Ascending aorta (tissue), 2 donors: ENCODE measurements around the gene PDE4B. TPM values are rescaled to one million over a fixed set of nuclear protein-coding genes. Genes with fewer than 3 reads are reported as not detected.
"Not testable (repeated sequence)": the region's sequence is repeated elsewhere in the genome, so short reads cannot be mapped to it uniquely, and the experiment has no call there.

Experiments used
- DNase-seq, 2 donors: peaks; one replicate each; pipeline ENCODE4 v3.0.0-alpha.2; 2019; ENCODE audit warnings: low spot score in 2 of 2
- H3K27ac ChIP-seq, 2 donors: fragments of 200-600 bp; sonication (generic); one replicate each; pipeline ENCODE4 v1.5.1; 2016 to 2017; ENCODE audit warnings: mild to moderate bottlenecking in 1 of 2
- H3K27me3 ChIP-seq: fragments of 200-600 bp; sonication (generic); one replicate; pipeline ENCODE4 v1.5.1; 2017
- H3K36me3 ChIP-seq, 2 donors: fragments of 200-600 bp; sonication (generic); one replicate each; pipeline ENCODE4 v1.5.1; 2016
- H3K4me1 ChIP-seq, 2 donors: fragments of 200-600 bp; sonication (generic); one replicate each; pipeline ENCODE4 v1.5.1; 2016 to 2017; ENCODE audit warnings: mild to moderate bottlenecking in 1 of 2
- H3K4me3 ChIP-seq, 2 donors: fragments of 200-600 bp; sonication (generic); one replicate each; pipeline ENCODE4 v1.5.1; 2016 to 2017; ENCODE audit warnings: mild to moderate bottlenecking in 1 of 2
- H3K9me3 ChIP-seq, 2 donors: fragments of 200-600 bp; sonication (generic); one replicate each; pipeline ENCODE4 v1.5.1; 2016
- CTCF ChIP-seq, 3 experiments: fragments of 200-600 bp in 2 of 3; fragments of 450-650 bp in 1 of 3; sonication (generic) in 2 of 3; IDR thresholded peaks; one replicate each; pipeline ENCODE4 v1.5.1; 2016 to 2019; ENCODE audit warnings: antibody characterized with exemption in 3 of 3, mild to moderate bottlenecking in 1 of 3, moderate library complexity in 1 of 3
- intact Hi-C: fragments of 100-400 bp; cut with DNase I; formaldehyde crosslinking; loops from one replicate; pipeline ENCODE4 v1.15.1; 2023
- total RNA-seq: library from RNA; depleted of rRNA; stranded (reverse); fragments of >200 nt; gene quantifications from one replicate; pipeline ENCODE4 v1.1.0, GENCODE V29; 2016

Gene PDE4B
- total RNA-seq, 1 donor from 2014 or later: 4.5 TPM

GRCh38 chr1:65959896-65960567 lies 167.3 kb downstream of the PDE4B start:
- intact Hi-C loops: loop anchor here (1.0 to 10.0 kb wide), 3 partner anchors 282 to 775 kb away; no protein-coding TSS in a partner anchor
- H3K27ac ChIP-seq: no peak overlapping the region

GRCh38 chr1:65963156-65963888 lies 170.6 kb downstream of the PDE4B start:
- Histone ChIP-seq H3K27ac (no peak overlapping the region), H3K27me3 (no peaks in the 10 kb centered on the region), H3K4me1 (no peaks in the 10 kb centered on the region), H3K36me3 (no peaks in the 10 kb centered on the region), H3K9me3 (no peaks in the 10 kb centered on the region), H3K4me3 (no peak overlapping the region)
- intact Hi-C loops: no loop called here
- no peak for DNase-seq
- TF ChIP-seq CTCF (IDR thresholded peaks at IDR 0.05): no peak

More at GRCh38 chr1:65959896-65960567, 167.3 kb downstream of the PDE4B start:
- Histone ChIP-seq H3K4me1 (no peaks in the 10 kb centered on the region), H3K27me3 (no peaks in the 10 kb centered on the region), H3K9me3 (no peaks in the 10 kb centered on the region), H3K36me3 (no peaks in the 10 kb centered on the region), H3K4me3 (no peak overlapping the region)
- no peak for TF ChIP-seq CTCF (IDR thresholded peaks at IDR 0.05)
- DNase-seq: no peak

- TF ChIP-seq CTCF (IDR thresholded peaks at IDR 0.05): no peak
- no peaks in the 10 kb centered on the region for H3K4me1 ChIP-seq
- no peaks in the 10 kb centered on the region for H3K36me3 ChIP-seq
- no peak overlapping the region for H3K27ac ChIP-seq
- H3K9me3 ChIP-seq: no peaks in the 10 kb centered on the region
- intact Hi-C loops: no loop called here
- no peak overlapping the region for H3K4me3 ChIP-seq
- no peak for DNase-seq
- H3K27me3 ChIP-seq: no peaks in the 10 kb centered on the region
Observed at GRCh38 chr1:65964123-65964522, 171.4 kb downstream of the PDE4B start.

GRCh38 chr1:65965112-65965996 lies 172.7 kb downstream of the PDE4B start:
- intact Hi-C loops: no loop called here
- Histone ChIP-seq H3K27me3 (no peaks in the 10 kb centered on the region), H3K36me3 (no peaks in the 10 kb centered on the region), H3K27ac (no peak overlapping the region), H3K4me1 (no peaks in the 10 kb centered on the region), H3K9me3 (no peaks in the 10 kb centered on the region), H3K4me3 (no peak overlapping the region)
- no peak for TF ChIP-seq CTCF (IDR thresholded peaks at IDR 0.05)
- no peak for DNase-seq

GRCh38 chr1:65967492-65967891 lies 174.8 kb downstream of the PDE4B start:
- intact Hi-C loops, H3K27me3 ChIP-seq: not testable (repeated sequence)

More at GRCh38 chr1:65967492-65967891, 174.8 kb downstream of the PDE4B start:
- H3K4me1 ChIP-seq, H3K27ac ChIP-seq, DNase-seq, H3K9me3 ChIP-seq, H3K36me3 ChIP-seq, H3K4me3 ChIP-seq: not testable (repeated sequence)
